CMK (cell line): ENCODE measurements around the gene CNTN4.
"Not testable (repeated sequence)": the region's sequence is repeated elsewhere in the genome, so short reads cannot be mapped to it uniquely, and the experiment has no call there.

Experiments
- DNase-seq: peaks from one replicate; pipeline ENCODE4 v3.0.0-alpha.2; 2010; ENCODE audit warnings: low read depth

The CNTN4 gene

GRCh38 chr3:2517500-2518172 lies 419.0 kb downstream of the CNTN4 start:
- DNase-seq, result no peak

GRCh38 chr3:2523281-2523836 lies 424.7 kb downstream of the CNTN4 start:
- DNase-seq, result no peak

GRCh38 chr3:2525968-2526367 lies 427.3 kb downstream of the CNTN4 start:
- no peak for DNase-seq

- DNase-seq, result no peak
Measured at GRCh38 chr3:2526926-2527325, 428.3 kb downstream of the CNTN4 start.

DNA sequence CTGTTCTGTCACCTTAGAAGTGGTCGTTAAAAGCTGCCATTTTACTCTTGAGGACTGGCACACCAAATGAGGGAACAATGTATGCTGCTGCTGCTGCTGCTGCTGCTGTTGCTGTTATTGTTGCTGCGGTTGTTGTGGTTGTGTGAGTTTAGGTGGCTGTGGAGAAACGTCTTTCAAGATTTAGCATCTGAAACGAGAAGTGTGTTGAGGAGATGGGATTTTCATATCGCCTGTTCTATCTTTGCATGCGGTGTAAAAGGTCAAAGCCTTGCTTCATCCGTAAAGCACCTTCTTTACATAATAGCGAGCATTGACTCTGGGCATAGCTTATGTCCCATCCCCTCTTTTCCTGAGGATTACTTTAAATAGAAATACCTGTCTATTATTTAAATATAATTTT lies 428.7 kb downstream of the CNTN4 start:
- not testable (repeated sequence) for DNase-seq

DNA sequence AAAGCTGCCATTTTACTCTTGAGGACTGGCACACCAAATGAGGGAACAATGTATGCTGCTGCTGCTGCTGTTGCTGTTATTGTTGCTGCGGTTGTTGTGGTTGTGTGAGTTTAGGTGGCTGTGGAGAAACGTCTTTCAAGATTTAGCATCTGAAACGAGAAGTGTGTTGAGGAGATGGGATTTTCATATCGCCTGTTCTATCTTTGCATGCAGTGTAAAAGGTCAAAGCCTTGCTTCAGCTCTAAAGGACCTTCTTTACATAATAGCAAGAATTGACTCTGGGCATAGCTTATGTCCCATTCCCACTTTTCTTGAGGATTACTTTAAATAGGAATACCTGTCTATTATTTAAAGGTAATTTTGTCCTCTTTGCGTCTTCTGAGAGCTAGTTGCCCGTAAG lies 436.1 kb downstream of the CNTN4 start:
- not testable (repeated sequence) for DNase-seq

DNA sequence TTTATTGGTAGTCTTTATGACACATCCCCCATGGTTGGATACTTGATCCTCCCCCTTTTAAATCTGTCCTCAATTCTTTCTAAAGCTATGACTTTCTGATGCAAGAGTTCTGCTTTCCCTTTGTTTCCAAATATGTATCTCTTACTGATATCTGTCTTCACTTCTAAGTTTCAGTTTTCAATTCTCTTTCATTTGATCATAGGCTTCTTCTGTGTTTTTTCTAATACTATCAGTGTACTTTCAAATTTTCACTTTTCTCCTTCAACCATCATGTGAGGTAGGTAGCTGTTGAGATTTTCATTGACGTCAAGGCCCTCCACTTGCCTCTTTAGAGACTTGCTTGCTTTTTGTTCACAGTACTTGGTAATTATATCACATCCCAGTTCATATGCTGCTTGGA lies 436.5 kb downstream of the CNTN4 start:
- DNase-seq, result no peak

DNA sequence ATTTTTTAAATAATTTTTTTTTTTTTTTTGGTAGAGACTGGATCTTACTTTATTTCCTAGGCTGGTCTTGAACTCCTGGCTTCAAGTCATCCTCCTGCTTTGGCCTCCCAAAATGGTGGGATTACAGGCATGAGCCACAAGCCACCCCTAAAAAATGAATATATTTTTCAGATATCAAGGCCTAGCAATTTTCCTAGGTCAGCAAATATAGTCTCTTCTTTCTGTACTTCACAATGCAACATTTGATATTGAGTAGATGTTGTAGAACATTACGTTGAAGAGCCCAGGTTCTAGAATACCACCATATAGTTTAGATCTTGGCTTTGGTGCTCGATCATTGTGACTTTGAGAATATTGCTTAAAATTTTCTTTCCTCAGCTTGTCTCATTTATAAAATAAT lies 437.9 kb downstream of the CNTN4 start:
- no peak for DNase-seq

DNA sequence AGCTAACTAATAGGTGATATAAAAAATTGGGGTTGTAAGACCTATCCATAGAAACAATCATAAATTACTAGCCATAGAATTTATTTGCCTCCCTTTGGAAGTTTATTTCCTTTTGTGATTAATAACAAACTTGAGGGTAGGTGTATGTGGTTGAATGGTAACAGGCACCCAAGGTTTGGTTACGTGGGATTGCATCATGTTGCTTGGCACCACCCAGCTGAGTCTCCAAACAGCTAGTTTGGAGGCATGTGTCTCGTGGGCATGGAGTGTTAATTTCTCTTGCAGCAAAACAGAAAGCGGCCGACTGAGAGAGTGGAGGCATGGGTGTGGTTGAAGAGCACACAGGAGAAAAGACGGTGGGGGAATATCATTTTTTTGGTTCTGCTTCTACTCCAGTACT lies 441.4 kb downstream of the CNTN4 start:
- DNase-seq, result no peak

- no peak for DNase-seq
Measured at GRCh38 chr3:2543247-2543646, 444.6 kb downstream of the CNTN4 start.

GRCh38 chr3:2544212-2544611 lies 445.5 kb downstream of the CNTN4 start:
- DNase-seq, result no peak

GRCh38 chr3:2544718-2545117 lies 446.1 kb downstream of the CNTN4 start:
- no peak for DNase-seq

GRCh38 chr3:2547049-2547448 lies 448.4 kb downstream of the CNTN4 start:
- no peak for DNase-seq

DNA sequence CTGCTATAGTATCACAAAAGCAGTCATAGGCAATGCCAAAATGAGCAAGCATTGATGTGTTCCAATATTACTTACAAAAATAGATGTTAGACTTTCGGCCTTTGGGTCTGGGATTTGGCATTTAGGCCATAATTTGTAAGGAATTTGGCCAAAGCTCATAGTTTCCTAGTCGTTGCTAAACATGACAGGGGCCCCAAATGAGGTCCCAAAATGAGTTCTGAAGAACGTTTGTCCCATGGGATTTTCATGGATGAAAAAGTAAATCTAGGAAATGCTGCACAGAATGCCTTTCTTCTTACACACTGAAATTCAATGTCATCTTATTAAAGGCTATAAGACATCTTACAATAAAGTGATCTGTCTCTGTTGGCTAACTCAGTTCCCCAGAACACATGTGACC lies 456.0 kb downstream of the CNTN4 start:
- no peak for DNase-seq

- DNase-seq, result no peak
Measured at GRCh38 chr3:2558796-2559195, 460.1 kb downstream of the CNTN4 start.

DNA sequence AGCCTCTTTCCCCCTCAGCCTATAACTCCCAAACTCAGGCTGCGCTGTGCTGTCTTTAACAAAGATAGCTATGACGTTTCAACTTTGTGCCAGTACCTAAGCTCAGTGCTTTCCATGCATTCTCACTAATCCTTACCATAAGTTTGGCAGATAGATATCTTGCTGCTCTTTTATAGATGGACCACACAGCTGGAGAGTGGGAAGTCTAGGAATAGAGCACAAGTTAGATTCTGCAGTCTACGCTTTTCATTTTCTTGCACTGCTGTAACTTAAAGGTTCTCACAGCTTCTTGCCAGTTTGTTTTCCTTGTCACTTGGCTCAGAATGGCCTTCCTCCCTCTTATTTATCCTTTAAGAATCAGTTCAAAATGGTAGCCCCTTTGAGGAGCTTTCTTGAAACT lies 468.8 kb downstream of the CNTN4 start:
- DNase-seq, result no peak

- DNase-seq, result no peak
Measured at GRCh38 chr3:2568156-2568555, 469.5 kb downstream of the CNTN4 start.

GRCh38 chr3:2568929-2569328 lies 470.3 kb downstream of the CNTN4 start:
- no peak for DNase-seq

DNA sequence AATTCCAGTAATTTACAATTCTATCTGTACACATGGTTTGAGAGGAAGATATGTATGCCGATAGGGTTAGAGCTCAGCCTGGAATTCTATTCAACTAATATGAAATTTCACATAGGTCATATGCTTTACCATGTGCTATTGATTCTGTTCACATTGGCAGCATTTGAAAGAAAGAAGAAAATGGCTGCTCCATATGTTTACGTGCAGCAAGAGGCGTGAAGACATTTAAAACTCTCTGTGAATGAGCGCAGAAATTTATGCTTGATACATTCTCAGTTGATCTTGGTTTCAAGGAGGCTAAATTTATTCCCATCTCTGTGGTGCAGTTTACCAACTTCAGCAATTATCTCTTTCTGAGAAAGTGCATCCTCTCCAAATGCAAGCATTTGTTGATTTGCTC lies 478.9 kb downstream of the CNTN4 start:
- DNase-seq, result no peak

DNA sequence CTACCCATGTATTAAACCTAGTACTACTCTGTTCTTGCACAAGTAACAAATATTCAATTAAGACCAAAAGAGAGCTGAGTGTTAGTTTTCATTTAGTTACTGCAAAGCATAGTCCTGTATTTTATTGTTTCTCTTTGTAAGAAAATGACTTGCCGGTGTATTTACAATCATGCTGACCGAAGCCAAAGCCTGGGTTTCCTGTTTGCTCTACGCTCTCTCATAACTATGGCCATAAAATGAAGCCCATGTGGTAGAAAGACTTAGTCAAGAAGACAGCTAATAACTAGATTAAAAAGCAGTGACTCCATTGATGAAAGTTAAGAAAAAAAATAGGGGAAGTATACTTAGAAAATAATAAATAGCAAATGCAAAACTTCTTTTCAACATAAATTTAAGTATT lies 479.9 kb downstream of the CNTN4 start:
- no peak for DNase-seq

- no peak for DNase-seq
Measured at GRCh38 chr3:2579206-2579605, 480.5 kb downstream of the CNTN4 start.

DNA sequence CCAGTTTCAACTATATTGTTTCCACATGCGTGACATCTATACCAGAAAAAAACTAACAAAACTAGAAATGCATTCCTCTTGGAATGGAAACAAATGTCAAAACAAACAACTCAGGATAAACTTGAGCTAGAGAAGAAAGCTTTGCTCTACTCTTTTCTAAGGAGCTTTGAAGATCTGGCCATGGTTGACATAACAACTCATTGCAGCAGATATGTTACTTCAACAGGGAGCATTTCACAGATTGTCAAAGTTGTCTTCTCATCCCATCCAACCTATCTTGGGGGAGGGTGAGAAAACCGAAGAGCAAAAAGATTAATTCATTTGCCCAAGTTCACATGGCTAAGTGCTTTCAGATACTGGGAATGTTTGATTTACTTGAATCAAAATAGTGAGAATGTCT lies 484.4 kb downstream of the CNTN4 start:
- no peak for DNase-seq

GRCh38 chr3:2589336-2589969 lies 490.8 kb downstream of the CNTN4 start:
- no peak for DNase-seq

GRCh38 chr3:2595486-2595885 lies 496.8 kb downstream of the CNTN4 start:
- DNase-seq, result no peak
